D341Med (cell line): ENCODE results near the gene OGFOD3.

Experiments
- DNase-seq: peaks from one replicate; pipeline ENCODE4 v3.0.0; 2012; ENCODE audit warnings: low spot score

The OGFOD3 gene

DNA sequence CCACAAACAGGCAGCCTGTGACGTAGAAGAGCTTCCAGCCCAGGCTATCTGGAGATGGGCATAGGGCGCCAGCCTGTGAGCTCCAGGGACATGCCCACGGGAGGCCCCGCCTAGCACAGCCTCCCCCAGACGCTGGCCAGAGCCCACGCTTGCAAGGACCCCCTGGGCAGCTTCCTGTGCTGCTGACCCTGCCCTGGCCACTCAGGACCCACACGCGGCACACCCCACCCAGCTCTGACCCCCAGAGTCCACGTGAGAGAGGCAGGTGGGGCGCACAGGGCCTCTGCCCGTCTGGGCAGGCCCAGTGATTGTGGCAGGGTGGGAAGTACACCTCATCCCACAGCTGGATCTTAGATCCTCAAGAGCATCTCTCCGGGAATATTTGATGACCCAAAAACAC lies 28.3 kb upstream of the OGFOD3 start:
- no peak for DNase-seq

DNA sequence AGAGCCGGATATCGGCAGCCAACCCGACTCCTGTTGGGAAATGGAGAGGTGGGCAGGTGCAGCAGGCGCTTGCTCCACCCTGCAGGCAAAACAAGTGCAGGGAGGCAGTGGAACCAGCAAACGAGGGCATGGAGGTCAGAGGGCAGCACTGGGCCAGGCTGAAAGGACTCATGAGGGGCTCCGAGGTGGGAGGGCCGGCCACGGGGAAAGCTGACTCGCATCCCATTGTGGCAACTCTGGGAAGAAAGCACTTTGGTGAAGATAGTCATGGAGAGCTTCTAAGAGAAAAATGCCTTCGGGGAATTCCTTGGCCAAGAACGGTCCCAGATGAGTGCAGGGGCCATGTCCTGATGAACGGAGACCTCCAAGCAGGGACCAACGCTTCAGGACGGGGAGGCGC lies 27.7 kb upstream of the OGFOD3 start:
- DNase-seq = peak; percentile 26

DNA sequence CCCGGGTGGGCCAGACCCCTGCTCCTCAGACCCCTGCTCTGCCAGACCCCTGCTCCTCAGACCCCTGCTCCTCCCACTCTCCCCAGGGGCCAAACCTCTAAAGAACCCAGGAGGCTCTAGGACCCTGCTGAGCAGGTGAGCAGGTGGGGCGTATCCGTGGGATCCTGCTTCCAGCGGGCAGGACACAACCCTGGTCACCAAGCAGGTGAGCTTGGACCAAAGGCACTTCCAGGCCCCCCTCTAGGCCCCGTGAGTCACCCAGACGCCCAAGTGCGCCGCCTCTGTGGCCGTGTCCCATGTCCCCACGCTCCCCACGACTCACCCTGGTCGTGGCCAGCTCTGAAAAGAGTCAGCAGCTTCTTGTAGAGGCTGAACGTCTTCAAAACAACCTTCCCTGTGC lies 27.2 kb upstream of the OGFOD3 start:
- DNase-seq = peak; percentile 37

DNA sequence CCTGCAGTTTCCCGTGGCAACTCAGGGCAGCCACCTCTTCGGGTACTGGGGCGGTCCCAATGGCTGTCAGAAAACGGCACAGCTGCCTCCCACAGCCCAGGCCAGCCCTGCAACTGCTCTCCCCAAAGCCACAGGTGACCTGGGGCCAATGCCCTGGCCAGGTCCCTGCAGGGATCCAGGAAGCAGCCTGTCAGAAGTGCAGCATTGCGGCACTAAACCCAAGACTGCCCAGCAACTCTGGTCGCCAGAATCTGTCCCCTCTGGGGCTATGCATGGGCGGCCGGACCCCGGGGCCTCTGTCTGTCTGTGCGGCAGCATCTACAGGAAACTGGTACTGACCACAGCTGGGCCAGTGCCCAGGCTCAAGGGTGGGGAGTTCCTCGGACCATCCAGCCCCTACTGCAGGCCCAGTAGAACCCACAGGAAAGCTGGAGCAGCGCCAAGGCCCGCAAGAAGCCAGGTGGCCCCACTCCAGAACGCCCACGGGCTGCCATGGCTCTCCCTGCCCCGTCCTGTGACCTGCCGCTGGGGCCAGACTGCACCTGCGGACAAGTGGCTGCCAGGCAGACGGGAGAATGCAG lies 26.6 kb upstream of the OGFOD3 start:
- peak; percentile 38 for DNase-seq

DNA sequence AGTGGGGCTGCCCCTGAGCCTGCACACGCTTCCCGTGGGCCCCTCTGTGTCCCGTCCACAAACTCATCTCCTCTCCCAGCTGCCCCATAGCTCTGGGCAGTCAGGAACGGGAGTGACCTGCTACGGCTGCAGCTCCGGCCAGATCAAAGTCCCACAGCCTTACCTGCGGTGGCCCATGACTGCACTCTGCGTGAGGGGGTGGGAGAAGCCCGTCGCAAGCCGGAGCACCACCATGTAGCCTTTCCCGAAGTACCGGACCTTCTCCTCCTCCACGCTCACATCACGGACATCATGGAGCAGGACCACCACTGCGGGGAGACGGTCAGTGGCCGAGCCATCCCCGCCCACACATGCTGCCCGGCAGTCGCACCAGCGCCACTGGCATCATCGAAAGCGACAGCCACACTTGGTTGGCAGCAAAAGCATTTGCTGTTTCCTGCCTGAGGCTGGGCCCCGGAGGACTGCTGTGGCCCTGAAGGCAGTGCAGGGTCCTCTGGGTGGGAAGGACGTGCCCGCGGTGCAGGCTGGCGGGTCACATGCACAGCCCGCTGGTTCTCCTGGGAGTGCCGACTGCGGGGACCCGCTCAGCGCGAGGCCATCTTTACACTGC lies 26.0 kb upstream of the OGFOD3 start:
- no peak for DNase-seq

DNA sequence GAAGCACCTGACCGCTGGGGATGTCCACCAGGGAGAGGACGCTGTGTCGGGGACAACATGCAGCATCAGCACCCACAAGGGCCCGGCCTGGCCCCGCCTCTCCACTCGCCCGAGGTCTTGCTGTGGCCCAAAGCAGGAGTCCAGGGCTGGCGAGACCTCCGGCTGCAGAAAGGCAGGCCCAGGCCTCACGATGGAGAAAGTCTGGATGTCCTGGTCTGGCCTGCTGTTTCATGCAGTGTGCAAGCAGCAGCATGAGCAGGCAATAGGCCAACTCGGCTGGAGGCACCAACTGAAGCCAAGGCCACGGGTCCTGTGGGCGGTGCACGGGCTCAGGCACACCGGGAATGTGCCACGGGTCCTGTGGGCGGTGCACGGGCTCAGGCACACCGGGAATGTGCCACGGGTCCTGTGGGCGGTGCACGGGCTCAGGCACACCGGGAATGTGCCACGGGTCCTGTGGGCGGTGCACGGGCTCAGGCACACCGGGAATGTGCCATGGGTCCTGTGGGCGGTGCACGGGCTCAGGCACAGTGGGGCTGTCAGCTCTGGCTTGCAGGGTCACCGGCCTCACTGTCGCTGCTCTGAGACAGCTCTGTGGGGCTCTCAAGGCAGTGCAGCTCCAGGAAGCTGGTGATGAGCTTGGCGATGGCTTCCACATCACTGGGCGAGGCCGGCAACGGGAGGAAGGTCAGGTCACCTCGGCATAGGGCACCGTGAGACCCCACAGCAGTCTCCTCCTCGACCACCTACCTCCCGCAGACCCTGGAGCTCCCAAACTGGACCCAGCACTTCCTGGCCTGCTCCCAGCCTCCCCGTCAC lies 25.3 kb upstream of the OGFOD3 start:
- peak; percentile 38 for DNase-seq

DNA sequence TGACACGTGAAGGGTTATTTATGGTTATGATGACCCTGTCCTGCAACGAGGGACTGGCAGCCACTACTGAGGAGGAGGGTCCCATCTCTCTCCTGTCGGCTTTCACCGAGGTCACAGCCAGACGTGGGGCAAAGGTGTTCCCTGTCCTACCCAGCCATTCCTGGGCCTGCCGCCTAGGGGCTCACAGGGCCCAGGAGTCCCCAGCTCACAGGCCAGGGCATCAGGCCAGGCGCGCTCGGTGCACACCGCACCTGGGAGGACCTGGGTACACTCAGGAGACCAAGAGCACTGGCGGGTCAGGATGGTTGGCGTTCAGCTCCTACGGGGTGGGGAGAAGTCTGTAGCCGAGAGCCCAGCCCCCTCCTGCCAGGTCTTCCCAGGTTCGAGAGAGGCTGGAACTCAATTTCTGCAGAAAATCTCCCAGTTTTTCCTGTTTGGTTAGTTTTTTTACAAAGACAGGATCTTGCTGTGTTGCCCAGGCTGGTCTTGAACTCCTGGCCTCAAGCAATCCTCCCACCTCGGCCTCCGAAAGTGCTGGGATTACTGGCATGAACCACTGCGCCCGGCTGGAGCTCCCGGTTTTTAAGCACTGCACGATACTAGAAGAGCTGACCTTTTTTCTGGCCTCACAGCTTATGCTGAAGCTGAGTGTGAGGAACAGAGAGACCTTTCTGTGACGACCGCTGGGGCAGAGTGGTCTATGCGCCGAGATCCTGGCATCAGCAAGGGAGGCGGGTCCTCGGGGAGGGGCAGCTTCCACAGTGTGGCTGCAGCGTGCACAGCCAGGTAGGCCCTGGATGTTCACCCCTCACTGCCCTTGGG lies 24.5 kb upstream of the OGFOD3 start:
- peak; percentile 43 for DNase-seq

DNA sequence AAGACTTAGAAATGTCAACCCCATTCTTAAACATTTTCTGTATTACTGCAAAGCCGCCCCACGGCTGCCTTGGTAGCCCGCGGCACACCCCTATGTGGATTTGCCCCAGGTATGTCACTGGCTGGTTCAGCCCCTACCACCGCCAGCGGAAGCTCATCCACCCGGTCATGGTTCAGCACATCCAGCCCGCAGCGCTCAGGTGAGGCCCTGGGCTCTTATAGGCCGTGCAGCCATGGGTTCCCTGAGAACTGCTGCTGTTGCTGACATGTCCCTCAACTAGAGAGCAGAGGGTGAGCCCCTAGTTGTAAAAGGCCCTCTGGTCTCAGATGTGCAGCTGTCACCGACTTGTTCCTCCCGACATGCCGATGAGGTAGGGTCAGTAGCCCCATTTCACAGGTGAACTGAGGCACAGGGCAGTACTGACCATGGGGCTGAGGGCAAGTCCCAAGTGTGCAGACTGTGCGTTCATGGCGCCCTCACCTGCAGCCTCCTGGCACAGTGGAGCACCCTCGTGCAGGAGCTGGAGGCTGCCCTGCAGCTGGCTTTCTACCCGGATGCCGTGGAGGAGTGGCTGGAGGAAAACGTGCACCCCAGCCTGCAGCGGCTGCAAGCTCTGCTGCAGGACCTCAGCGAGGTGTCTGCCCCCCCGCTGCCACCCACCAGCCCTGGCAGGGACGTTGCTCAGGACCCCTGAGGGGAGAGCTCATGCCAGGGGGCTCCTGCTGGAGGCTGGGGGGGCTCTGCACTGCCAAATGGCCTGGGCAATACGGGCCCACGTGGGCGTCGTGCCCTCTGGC lies 23.5 kb upstream of the OGFOD3 start:
- peak; percentile 40 for DNase-seq

DNA sequence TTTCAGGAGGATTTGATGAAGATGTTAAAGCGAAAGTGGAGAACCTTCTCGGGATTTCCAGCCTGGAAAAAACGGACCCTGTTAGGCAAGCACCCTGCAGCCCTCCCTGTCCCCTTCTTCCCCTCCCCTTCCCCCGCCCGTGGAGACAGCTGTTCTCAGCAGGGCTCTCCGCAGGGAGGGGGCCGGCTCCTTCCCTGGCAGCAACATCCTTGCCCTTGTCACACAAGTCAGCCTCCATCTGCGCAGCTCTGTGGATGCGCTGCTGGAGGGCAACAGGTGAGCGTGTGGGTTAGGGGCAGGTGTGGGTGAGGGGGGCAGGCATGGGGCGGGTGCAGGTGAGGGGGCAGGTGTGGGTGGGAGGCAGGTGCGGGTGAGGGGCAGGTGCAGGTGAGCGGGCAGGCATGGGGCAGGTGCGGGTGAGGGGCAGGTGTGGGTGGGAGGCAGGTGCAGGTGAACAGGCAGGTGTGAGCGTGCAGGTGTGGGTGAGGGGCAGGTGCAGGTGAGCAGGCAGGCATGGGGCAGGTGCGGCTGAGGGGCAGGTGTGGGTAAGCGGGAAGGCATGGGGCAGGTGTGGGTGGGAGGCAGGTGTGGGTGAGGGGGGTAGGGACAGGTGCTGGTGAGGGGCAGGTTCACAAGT lies 22.7 kb upstream of the OGFOD3 start:
- DNase-seq = peak; percentile 72

DNA sequence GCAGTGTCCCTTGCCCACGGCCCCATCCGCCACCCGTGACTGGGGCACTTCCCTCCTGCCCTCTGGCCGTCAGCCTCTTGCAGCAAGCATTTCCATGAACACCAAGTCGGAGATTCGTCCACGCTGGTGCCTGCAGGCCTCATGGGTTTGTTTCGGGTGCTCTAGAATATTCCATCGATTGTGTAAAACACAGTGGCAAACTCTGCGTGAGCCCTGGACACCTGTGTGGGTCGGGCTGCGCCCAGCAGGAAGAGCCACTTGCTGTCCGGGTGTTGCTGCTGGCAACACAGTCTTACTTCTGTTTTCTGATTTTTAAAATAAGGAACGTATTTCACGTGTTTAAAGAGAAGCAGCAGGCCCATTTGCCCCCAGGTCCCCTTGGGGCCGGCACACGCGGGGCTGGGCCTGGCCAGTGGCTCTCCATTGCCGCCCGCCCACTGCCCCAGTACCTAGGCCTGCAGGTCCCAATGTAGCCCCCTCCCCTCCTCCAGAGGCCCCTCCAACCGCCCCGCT lies 22.1 kb upstream of the OGFOD3 start:
- no peak for DNase-seq

DNA sequence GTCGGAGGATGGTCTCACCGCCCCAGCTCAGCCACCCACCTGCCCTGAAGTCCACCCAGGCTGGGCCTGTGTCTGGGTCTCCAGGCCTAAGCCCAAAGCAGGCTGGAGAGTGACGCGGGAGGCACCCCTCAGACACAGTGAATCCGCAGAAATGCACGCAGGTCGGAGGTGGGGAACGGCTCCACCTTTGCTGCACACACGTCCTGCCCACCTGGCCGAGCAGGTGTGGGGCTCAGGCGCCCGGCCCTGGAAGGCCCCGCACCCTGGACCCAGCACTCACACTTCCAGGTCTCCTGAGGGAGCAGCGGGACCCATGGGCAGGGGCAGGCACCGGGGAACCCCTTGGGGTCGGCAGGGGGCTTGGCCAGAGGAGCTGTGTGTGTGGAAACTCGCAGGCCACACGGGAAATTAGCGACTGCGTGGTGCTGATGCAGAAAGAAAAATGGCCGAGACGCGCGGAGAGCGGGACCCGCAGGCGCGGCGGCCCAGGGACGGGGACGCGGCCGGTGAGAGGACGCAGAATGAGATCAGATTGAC lies 21.5 kb upstream of the OGFOD3 start:
- no peak for DNase-seq

DNA sequence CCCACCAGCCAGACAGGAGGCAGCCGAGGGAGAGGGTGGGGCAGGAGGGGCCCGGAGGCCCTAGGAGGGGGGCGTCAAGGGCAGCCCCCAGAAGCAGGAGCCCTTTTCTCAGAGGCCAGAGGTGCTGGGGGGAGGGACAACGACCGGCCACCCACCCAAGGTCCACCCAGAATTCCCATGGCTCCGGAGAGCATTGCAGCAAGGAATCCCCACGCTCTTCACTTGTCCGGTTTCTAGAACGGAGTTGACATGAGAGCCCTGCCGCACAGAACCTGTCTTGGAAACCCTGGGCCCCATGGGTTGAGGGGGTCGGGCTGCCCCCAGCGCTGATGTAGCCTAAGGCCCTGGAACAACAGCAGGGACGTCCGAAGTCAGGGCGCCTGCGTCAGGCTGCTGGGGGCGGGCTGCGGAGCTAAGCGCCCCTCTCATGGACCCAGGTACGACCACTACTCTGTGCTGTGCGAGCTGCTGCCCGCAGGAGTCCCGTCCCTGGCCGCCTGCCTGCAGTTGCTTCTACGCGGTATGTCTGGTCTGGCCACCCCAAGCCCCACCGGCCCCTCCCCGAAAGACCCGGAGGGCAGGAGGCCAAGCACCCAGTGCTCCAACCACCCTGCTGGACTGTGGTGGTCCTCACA lies 20.9 kb upstream of the OGFOD3 start:
- peak; percentile 45 for DNase-seq

DNA sequence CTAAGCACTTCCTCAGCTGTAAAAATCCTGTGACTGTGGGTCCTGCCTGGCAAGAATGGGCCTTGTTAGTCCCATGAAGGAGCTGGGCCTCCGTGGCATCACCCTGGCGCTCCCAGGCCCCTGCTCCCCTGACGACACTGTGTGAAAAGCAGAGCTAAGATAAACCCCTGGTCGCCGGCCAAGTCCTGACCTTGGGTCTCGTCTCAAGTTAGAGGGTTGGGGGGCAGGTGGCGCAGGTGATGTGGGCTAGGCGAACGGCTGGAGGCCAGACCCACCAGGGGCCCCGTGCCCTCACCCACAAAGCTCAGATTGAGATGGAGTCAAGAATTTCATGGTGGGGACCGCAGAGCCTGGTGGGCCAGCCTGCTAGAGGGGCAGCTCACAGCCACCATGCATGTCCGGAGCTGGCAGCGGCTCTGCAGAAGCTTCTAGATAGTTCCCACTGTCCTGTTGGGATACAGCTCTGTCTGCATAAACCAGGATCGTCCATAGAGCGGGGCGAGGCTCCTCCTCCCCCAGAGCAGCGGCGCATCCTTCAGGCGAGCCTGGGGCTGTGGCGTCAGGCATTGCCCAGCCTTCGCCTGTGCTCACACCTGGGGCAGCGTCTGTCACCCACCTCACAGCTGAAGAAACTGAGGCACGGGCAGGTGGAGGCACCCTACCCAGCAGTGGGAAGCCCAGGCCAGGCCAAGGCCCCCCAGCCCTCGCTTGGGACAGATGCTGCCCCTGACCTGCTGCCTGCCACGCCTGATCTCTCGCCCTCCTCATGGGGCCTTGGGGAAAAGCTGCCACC lies 20.2 kb upstream of the OGFOD3 start:
- peak; percentile 41 for DNase-seq

DNA sequence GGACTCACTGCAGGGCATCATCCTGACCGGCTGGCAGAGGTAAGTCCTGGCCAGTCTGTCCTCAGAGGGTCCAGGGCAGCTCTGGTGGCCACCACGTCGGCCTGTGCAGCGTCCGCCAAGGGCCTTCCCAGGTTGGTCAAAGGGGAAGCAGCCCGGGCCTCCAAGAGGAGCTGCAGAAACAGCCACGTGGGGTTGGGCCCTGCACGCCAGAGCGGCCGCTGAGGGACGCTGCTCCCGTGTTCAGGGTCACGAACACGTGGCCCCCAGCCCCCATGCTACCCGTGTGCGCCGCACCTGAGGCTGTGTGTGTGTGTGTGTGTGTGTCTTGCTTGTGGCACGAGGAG lies 18.9 kb upstream of the OGFOD3 start:
- DNase-seq = peak; percentile 32

DNA sequence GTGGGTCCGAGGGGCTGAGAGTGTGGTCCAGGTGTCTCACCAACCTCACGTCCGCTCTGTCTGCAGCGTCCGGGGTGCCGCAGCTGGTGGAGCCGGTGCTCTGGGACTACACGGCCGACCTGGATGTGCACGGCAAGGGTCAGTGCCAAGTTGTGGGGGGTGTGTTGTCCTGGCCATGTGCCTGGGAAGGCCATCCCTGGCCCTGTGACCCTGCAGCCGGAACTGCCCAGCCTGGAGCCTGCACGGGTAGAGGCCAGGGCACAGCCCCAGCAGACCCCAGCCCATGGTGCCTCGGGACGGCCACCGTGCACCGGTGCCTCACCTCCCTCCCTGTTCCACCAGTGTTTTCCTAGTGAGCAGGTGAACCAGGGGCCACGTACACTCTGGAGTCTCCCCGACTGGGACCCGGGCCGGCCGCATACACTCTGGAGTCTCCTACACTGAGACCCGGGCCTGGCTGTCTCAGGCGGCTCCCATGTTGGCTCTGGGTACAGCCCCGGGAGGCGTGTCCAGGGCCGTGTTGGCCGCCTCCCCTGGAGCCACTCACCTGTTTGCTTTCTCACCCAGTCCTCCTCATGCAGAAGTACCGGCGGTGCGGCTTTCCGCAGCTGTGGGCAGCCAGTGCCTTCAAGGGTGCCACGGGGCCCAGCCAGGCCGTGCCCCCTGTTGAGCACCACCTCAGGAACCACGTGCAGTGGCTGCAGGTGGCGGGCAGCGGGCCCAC lies 18.4 kb upstream of the OGFOD3 start:
- DNase-seq = peak; percentile 41

DNA sequence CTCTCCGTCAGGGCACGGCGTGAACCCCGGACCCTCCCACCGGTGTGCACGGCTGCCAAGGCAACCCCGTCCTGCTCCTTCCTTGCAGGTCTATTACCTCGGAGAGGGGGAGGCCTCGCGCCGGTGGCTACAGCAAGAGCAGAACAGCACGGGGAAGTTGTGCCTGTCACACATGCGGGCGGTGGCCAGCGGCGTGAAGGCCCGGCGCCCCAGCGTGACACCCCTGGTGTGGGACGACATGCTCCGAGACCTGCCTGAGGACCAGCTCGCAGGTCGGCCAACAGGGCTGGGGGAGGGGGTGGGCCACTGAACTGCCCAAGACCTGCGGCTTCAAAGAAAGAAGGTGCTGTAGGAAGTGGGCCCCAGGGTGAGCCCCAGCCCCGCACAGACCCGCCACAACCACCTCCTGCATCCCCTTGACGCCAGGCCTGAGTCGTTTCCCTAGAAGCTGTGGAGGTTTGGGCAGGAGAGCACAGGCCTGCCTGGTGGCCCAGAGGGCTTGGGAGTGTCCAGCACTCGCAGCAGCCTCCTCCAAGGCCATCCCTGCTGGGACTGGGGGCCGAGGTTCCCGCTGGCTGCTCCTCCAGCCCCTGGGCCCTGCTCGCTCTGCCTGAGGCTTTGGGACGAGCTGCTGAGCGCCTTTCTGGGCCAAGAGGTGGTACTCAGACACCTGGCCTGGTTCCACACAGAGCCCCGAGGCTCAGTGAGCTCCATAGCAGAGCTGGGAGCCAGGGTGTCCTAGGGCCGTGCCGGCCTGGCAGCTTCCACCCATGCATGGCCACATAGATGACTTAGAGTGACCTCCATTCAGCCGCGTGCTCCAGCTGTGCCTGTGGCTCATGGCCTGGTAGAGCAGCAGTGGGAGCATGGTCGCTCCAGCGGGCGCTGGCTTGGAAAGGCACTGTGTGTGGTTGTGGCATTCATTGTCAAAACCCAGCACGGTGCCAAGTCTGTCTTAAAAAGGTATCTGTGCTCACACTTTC lies 17.5 kb upstream of the OGFOD3 start:
- peak; percentile 36 for DNase-seq

DNA sequence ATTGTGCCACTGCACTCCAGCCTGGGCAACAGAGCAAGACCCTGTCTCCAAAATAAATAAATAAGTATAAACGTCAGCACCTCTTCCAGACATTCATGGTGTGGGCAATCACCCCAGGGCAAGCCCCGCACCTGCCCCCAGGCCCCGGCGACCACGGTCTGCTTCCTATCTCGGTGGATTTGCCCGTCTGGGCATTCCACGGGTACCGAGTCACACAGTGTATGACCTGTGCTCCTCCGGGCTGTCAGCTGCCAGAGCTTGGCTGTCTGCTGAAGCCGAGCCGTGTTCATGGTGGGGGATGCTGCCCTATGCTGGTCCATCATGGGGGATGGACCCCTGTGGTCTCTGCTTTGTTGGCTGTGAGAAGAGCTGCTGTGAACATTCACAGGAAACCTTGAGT lies 16.7 kb upstream of the OGFOD3 start:
- DNase-seq = peak; percentile 37

DNA sequence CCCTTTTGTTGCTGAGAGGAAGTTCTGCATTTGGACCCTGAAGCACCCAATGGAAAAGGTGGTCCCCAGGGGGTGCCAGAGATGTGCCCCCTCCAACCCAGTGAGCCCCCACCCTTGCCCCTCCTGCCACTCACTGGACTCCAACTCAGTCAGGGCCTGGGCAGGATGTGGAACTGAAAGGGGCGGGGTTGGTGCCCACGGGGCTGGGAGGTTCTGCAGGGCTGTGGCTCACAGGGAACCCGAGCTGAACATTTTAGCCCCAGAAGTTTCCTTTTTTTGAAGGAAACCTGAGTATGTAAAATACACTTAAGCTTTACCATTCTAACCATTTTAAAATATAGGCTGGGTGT lies 15.8 kb upstream of the OGFOD3 start:
- peak; percentile 35 for DNase-seq
